BE2C (cell line): Measurements from ENCODE around the gene GPI.
"Not testable (repeated sequence)": the region's sequence is repeated elsewhere in the genome, so short reads cannot be mapped to it uniquely, and the experiment has no call there.

ENCODE experiments used
- DNase-seq: peaks from one replicate; pipeline ENCODE4 v3.0.0-alpha.2; 2020
- H3K27me3 ChIP-seq: fragments of 250-450 bp; sonication (Bioruptor Pico); 2 replicates; pipeline ENCODE4 v1.5.1; 2020; ENCODE audit warnings: mild to moderate bottlenecking
- H3K36me3 ChIP-seq: fragments of 250-450 bp; sonication (Bioruptor Pico); 2 replicates; pipeline ENCODE4 v1.5.1; 2020; ENCODE audit warnings: mild to moderate bottlenecking
- H3K4me1 ChIP-seq: fragments of 250-450 bp; sonication (Bioruptor Pico); 2 replicates; pipeline ENCODE4 v1.5.1; 2020
- H3K4me3 ChIP-seq: 2 replicates; pipeline ENCODE4 v1.5.1; 2011; ENCODE audit warnings: low read depth, low read length
- H3K9me3 ChIP-seq: fragments of 250-450 bp; sonication (Bioruptor Pico); 2 replicates; pipeline ENCODE4 v1.5.1; 2020
- CTCF ChIP-seq: IDR thresholded peaks from 2 replicates; pipeline ENCODE4 v1.5.1; 2012; ENCODE audit warnings: mild to moderate bottlenecking, low read depth, low read length

Gene GPI

DNA sequence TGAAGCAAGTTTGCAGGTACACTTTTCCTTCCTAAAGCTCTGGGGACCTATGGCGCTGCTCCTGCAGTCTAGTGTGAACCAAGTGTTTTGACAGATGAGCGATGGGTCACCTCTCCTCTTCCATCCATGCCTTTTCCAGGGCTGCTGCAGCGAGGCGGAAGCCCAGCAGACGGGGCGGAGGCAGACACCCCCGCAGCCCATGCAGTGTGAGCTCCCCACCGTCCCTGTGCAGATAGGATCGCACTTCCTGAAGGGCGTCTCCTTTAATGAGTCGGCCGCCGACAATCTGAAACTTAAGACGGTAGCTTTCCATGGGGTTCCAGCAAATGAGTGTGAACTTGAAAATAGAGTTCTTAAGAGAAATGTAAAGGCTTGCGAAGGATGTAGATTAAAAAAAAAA lies 37.1 kb upstream of the GPI start:
- TF ChIP-seq CTCF = no peak
- no peaks in the 10 kb centered on the region for H3K9me3 ChIP-seq
- peaks cover 4% of the 10 kb centered on the region for H3K36me3 ChIP-seq
- DNase-seq = no peak
- no peaks in the 10 kb centered on the region for H3K4me1 ChIP-seq
- H3K27me3 ChIP-seq = no peaks in the 10 kb centered on the region
- H3K4me3 ChIP-seq = no peak overlapping the region

- H3K4me3 ChIP-seq = no peak overlapping the region
- DNase-seq = no peak
- no peaks in the 10 kb centered on the region for H3K9me3 ChIP-seq
- no peaks in the 10 kb centered on the region for H3K4me1 ChIP-seq
- H3K36me3 ChIP-seq = peaks cover 8% of the 10 kb centered on the region
- no peak for TF ChIP-seq CTCF
- H3K27me3 ChIP-seq = no peaks in the 10 kb centered on the region
These were observed 36.0 kb upstream of the GPI start for GRCh38 chr19:34328982-34329381.

DNA sequence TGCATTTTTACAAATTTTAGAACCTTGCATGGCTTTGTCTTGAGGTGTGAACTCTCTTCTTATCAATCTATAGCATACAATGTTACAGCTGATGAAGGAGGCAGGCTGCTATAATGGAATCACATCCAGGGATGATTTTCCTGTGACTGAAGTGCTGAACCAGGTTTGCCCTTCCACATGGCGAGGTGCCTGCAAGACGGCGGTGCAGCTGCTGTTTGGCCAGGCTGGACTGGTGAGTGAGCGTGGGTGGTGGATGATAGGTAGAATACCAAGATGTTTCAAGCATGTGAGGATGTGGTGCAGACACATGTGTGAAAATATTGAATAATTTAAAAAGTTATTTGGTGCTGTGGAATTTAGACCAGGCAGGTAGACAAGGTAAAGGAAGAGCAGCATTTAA lies 34.9 kb upstream of the GPI start:
- H3K4me1 ChIP-seq = no peaks in the 10 kb centered on the region
- peaks cover 6% of the 10 kb centered on the region for H3K36me3 ChIP-seq
- H3K27me3 ChIP-seq = no peaks in the 10 kb centered on the region
- DNase-seq = no peak
- no peaks in the 10 kb centered on the region for H3K9me3 ChIP-seq
- TF ChIP-seq CTCF = no peak
- no peak overlapping the region for H3K4me3 ChIP-seq

GRCh38 chr19:34330596-34330995 lies 34.4 kb upstream of the GPI start:
- not testable (repeated sequence) for H3K9me3 ChIP-seq, H3K4me1 ChIP-seq, DNase-seq, H3K36me3 ChIP-seq, H3K27me3 ChIP-seq, H3K4me3 ChIP-seq

GRCh38 chr19:34331596-34331995 lies 33.4 kb upstream of the GPI start:
- H3K4me1 ChIP-seq, H3K27me3 ChIP-seq, DNase-seq, H3K36me3 ChIP-seq, H3K4me3 ChIP-seq, H3K9me3 ChIP-seq: not testable (repeated sequence)

DNA sequence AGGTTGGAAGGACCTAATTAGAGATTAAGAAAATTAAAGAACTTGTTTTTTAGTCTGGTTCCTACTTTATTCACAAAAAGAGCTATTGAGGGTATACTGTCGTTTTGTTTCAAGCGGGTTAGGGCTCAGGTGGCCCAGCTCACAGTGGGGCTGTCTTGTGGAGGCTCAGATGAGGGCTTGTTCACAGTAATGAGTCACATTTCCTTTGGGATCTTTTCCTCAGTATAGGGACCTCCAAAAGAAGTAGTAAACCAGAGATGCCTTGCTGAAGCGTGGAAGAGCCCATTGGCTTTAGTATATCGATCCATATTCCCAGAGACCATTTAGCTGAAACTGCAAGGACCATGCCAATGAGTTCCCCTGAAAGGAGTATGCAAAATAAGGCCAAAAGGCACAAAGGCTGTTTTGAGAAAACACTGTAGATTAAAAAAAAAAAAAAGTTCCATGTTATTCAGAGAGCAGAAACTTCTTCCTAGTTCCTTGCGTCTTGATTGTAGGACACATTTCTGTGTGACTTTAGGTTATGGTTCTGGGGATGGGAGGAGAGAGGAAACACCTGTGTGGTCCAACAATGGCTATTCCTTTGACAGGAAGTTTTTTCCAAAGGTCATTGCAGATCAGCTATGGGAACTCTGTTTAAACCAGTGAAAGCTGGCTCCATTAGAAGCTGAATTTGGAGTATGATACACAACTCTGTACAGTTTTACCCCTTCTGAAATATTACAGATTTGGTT lies 32.8 kb upstream of the GPI start:
- peaks cover 4% of the 10 kb centered on the region for H3K36me3 ChIP-seq
- no peak for TF ChIP-seq CTCF
- no peaks in the 10 kb centered on the region for H3K27me3 ChIP-seq
- H3K9me3 ChIP-seq = no peaks in the 10 kb centered on the region
- H3K4me3 ChIP-seq = no peak overlapping the region
- DNase-seq = no peak
- no peaks in the 10 kb centered on the region for H3K4me1 ChIP-seq

DNA sequence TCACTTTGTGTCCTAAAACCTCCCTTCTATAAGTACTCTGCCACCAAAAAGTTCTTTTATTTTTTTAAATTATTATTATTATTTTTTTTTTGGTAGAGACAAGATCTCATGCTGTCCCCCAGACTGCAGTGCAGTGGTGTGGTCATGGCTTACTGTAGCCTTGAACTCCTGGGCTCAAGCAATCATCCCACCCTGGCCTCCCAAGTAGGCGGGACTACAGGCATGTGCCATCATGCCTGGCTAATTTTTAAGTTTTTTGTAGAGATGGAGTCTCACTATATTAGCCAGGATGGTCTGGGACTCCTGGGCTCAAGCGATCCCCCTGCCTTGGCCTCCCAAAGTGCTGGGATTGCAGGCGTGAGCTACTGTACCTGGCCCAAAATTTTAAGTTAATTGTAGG lies 29.1 kb upstream of the GPI start:
- Histone ChIP-seq H3K27me3 (no peaks in the 10 kb centered on the region), H3K9me3 (no peaks in the 10 kb centered on the region), H3K36me3 (peaks cover 4% of the 10 kb centered on the region; the same call in 1 of the 2 replicates), H3K4me3 (no peak overlapping the region), H3K4me1 (no peaks in the 10 kb centered on the region)
- no peak for DNase-seq
- no peak for TF ChIP-seq CTCF
